ENCODE results near the gene SSNA1. TPM values are rescaled to one million over a fixed set of nuclear protein-coding genes. Genes with fewer than 3 reads are reported as not detected.

The SSNA1 gene
- total and polyA plus RNA-seq, 9 donors, result 1.6 to 60.7 (median 44.5) TPM

DNA sequence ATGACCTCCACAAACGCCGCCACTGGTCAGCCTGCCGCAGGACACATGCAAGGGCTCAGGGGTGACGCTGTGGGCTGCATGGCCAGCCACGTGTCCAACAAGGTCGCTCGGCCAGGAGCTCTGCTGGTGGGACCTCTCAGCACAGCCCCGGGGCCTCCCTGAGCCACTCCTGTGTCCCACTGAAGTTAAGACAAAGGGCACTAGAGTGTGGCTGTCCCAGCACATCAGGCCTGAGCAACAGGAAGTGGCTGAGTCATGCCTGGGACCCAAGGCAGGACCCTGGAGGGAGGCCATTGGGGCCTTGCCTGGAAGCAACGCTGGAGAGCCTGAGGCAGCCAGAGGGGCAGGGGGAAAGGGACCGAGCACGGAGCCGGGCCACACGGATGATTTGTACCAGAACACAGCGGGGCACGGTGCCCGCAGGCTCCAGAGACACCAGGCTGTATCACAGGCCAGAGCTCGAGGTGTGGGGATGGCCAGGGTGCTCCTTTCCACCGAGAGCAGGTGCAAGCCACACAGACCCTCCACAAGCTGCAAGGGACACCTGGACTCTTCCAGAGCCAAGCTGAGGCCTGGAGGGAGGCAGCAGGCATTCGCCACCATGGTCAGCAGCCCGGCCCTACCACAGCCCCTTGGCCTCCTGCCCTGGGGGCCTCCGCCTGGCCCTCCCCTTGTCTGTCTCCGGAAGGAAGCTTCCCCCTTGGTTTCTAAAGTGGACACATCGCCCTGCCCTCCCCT is 10.1 kb upstream of the SSNA1 start:
- WGBS, 3 donors, result 84 to 87% (median 84%) methylated on average over 22 to 23 of the region's 23 CpGs
- Histone ChIP-seq H3K4me1 (ENCODE audit: insufficient read depth) (no peaks in the 10 kb centered on the region), H3K36me3 (no peaks in the 10 kb centered on the region), H3K27me3 (no peaks in the 10 kb centered on the region), H3K9me3 (no peaks in the 10 kb centered on the region), H3K27ac (no peak overlapping the region), H3K4me3 (no peak overlapping the region)
- no peak for DNase-seq
- no peak for TF ChIP-seq EP300 (IDR thresholded peaks at IDR 0.05)
- intact Hi-C loops (cut with DNase I), result no loop called here

DNA sequence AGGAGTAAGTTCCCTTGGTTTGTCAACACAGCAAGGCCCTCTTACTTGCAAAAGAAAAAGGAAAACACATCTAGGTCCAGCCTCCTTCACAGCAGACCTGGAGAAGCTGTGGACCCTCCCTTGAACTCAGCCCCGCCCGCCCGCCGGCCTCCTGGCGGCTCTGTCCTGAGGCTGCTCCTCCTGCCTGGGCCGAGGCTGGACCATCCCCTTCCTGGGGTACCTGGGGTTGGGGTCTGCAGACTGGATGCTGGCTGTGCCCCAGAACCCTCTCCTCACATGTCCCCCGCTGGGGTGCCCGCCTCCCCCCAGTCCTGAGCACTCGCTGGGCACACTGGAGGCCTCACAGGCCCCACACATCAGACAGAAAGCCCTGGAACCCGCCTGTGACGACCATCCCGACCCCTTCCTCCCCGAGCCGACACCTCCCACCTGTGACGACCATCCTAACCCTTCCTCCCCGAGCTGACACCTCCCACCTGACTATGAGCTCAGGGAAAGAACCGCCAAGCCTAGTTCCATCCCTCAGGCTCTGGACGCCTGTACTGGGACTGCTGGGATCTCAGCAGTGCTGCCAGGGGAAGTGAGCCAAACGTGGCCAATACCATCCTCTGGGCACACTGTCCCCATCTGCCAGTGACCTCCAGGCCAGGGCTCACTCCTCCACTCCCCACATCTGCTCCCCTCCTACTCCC is 9.4 kb upstream of the SSNA1 start:
- 83 to 86% (median 85%) methylated on average over 18 to 19 of the region's 19 CpGs for WGBS, 3 donors
- no peak for DNase-seq
- H3K27me3 ChIP-seq, result no peaks in the 10 kb centered on the region
- H3K4me3 ChIP-seq, result no peak overlapping the region
- H3K36me3 ChIP-seq, result no peaks in the 10 kb centered on the region
- TF ChIP-seq, protein P1, sequence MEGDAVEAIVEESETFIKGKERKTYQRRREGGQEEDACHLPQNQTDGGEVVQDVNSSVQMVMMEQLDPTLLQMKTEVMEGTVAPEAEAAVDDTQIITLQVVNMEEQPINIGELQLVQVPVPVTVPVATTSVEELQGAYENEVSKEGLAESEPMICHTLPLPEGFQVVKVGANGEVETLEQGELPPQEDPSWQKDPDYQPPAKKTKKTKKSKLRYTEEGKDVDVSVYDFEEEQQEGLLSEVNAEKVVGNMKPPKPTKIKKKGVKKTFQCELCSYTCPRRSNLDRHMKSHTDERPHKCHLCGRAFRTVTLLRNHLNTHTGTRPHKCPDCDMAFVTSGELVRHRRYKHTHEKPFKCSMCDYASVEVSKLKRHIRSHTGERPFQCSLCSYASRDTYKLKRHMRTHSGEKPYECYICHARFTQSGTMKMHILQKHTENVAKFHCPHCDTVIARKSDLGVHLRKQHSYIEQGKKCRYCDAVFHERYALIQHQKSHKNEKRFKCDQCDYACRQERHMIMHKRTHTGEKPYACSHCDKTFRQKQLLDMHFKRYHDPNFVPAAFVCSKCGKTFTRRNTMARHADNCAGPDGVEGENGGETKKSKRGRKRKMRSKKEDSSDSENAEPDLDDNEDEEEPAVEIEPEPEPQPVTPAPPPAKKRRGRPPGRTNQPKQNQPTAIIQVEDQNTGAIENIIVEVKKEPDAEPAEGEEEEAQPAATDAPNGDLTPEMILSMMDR (IDR thresholded peaks at IDR 0.05), result no peak
- TF ChIP-seq EP300 (IDR thresholded peaks at IDR 0.05), result no peak
- TF ChIP-seq POLR2A (IDR thresholded peaks at IDR 0.05), result no peak
- H3K9me3 ChIP-seq, result no peaks in the 10 kb centered on the region
- intact Hi-C loops (cut with DNase I), result no loop called here
- no peak overlapping the region for H3K27ac ChIP-seq
- no peaks in the 10 kb centered on the region for H3K4me1 ChIP-seq (ENCODE audit: insufficient read depth)

DNA sequence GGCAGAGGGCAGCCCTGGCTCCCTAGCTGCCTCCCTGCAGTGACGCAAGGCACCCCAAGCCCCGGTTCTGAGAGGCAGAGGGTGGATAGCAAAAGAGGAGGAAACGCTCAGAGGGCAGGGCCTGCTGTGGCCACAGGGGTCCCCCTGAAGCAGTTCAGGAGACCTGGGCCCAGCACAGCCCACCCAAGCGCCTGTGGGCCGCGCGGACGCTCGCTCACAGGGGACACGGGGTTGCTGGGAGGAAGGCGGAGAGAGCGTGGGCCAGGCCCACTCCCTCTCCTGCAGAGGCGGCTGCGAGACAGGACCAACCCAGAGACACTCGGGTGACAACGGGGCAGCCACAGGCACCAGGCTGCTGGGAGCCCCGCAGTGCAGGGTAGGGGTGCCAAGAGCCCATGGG is 8.7 kb upstream of the SSNA1 start:
- H3K4me1 ChIP-seq (ENCODE audit: insufficient read depth), result no peaks in the 10 kb centered on the region
- H3K27me3 ChIP-seq, result no peaks in the 10 kb centered on the region
- no peaks in the 10 kb centered on the region for H3K36me3 ChIP-seq
- TF ChIP-seq EP300 (IDR thresholded peaks at IDR 0.05) (no peak), POLR2A (IDR thresholded peaks at IDR 0.05) (no peak)
- TF ChIP-seq, protein P1 (IDR thresholded peaks at IDR 0.05), result no peak
- intact Hi-C loops (cut with DNase I), result no loop called here
- no peaks in the 10 kb centered on the region for H3K9me3 ChIP-seq
- no peak for DNase-seq
- 86 to 96% (median 94%) methylated on average over 17 of the region's 17 CpGs for WGBS, 3 donors
- no peak overlapping the region for H3K4me3 ChIP-seq
- H3K27ac ChIP-seq, result no peak overlapping the region

DNA sequence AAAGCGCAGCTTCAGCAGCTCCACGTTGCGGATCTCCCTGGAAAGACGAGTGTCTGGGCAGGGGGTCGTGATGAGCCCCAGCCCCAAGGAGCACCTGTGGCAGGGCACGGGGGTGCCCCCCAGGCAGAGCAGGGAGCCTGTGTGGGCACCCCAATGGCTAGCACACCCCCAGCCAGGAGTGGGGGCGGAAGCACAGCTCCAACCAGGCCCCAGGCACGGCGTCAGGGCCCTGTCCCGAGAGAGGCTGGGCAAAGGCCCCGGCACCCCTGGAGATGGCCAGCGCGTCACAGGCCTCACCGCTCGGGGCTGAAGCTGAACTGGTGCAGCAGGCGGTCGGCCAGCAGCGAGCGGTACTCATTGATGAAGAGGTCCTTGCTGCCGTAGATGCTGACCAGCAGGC is 8.0 kb upstream of the SSNA1 start:
- Histone ChIP-seq H3K36me3 (no peaks in the 10 kb centered on the region), H3K4me1 (ENCODE audit: insufficient read depth) (no peaks in the 10 kb centered on the region), H3K4me3 (no peak overlapping the region), H3K27me3 (no peaks in the 10 kb centered on the region), H3K27ac (no peak overlapping the region), H3K9me3 (no peaks in the 10 kb centered on the region)
- no peak for DNase-seq
- 89 to 91% (median 90%) methylated on average over 19 to 20 of the region's 20 CpGs for WGBS, 3 donors
- TF ChIP-seq EP300 (IDR thresholded peaks at IDR 0.05) (no peak), POLR2A (IDR thresholded peaks at IDR 0.05) (no peak)
- TF ChIP-seq, protein P1 (IDR thresholded peaks at IDR 0.05), result no peak
- intact Hi-C loops (cut with DNase I), result no loop called here

DNA sequence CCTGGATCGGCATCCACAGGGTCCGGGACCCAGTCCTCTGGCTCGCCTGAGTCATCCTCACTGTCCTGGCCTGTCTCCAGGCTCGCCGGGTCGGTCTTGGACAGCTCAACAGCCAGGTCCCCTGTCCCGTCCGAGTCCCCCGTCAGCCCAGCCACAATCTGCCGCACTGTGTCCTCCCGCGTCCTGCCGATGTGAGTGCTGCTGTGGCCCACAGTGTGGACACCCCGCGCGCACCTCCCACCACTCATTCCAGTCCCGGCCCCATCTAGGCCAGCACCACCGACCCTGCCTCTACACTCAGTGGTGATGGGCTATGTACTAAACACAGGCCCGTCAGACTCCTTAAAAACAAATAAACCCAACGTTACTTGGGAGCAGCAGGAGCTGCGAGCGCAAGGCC is 6.8 kb upstream of the SSNA1 start:
- TF ChIP-seq POLR2A (IDR thresholded peaks at IDR 0.05) (no peak), EP300 (IDR thresholded peaks at IDR 0.05) (no peak)
- TF ChIP-seq, protein P1 (IDR thresholded peaks at IDR 0.05), result no peak
- Histone ChIP-seq H3K4me1 (ENCODE audit: insufficient read depth) (peaks cover 2% of the 10 kb centered on the region), H3K27ac (no peak overlapping the region), H3K9me3 (no peaks in the 10 kb centered on the region), H3K27me3 (no peaks in the 10 kb centered on the region), H3K4me3 (no peak overlapping the region), H3K36me3 (no peaks in the 10 kb centered on the region)
- WGBS, 3 donors, result 86 to 92% (median 91%) methylated on average over 21 to 22 of the region's 22 CpGs
- DNase-seq, result no peak
- intact Hi-C loops (cut with DNase I), result no loop called here

Data from ovary (tissue), 9 donors.